ENCODE data around the gene ACOX3. TPM values are rescaled to one million over a fixed set of nuclear protein-coding genes. Genes with fewer than 3 reads are reported as not detected.
"Not testable (repeated sequence)": the region's sequence is repeated elsewhere in the genome, so short reads cannot be mapped to it uniquely, and the experiment has no call there.

Gene ACOX3
- 10 to 100 TPM; 32.0 to 77.2 (median 43.8) TPM for total RNA-seq

DNA sequence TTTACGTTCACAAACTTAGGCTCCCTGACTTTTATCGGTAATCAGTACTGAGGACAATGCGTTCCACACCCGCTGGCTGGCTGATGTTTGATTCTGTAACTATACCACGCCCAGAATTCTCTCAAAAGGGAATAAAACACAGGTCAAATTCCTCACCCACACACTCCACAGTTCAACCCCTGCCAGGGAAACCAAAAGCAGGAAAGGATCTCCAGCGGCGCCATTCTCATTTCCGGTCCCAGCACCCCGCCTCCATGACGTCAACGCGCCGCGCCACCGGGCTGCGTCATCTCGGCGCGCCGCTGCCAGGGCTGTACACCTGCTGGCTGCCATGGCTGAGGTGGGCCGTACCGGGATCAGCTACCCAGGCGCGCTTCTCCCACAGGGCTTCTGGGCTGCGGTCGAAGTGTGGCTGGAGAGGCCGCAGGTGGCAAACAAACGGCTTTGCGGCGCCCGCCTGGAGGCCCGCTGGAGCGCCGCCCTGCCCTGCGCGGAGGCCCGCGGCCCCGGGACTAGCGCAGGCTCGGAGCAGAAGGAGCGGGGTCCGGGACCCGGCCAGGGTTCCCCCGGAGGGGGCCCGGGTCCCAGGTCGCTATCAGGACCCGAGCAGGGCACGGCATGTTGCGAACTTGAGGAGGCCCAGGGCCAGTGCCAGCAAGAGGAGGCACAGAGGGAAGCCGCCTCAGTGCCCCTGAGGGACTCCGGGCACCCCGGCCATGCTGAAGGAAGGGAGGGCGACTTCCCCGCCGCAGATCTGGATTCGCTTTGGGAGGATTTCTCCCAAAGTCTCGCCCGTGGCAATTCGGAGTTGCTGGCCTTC lies at the start of gene ACOX3, which contains the start of gene TRMT44:
Gene ACOX3, minus strand, starts transcription at position 232 of the 820 bp plus-strand sequence. CDS start 24,202 bp downstream, outside the sequence.
Gene TRMT44, plus strand, starts transcription at position 286 of the 820 bp plus-strand sequence. Its CDS starts 46 bp downstream, at position 332.
- no peaks in the 10 kb centered on the region for H3K27me3 ChIP-seq
- peak within 1 kb of the TSS; percentile 90 to 99 (median 94) for H3K4me3 ChIP-seq
- H3K36me3 ChIP-seq = peaks cover 0 to 13% (median 0%) of the 10 kb centered on the region in 4 donors
- TF ChIP-seq POLR2A (IDR thresholded peaks at IDR 0.05; ENCODE audit: low read depth) (peak; percentile 58), CTCF (IDR thresholded peaks at IDR 0.05) (peak in 1 of 3 experiments; percentile 26), POLR2AphosphoS5 (IDR thresholded peaks at IDR 0.05) (peak; percentile 95 to 98), EP300 (IDR thresholded peaks at IDR 0.05) (no peak)
- DNase-seq (ENCODE audit: extremely low spot score) = peak; percentile 98
- intact Hi-C loops (cut with DNase I) = no loop called here
- peaks cover 58 to 74% (median 72%) of the 10 kb centered on the region in 4 donors for H3K4me1 ChIP-seq
- 0% methylated on average over 8 of the region's 60 CpGs for WGBS
- no peaks in the 10 kb centered on the region for H3K9me3 ChIP-seq
- peak within 1 kb of the TSS; percentile 89 to 93 (median 92) for H3K27ac ChIP-seq (replicated peaks in 1 of 4)

DNA sequence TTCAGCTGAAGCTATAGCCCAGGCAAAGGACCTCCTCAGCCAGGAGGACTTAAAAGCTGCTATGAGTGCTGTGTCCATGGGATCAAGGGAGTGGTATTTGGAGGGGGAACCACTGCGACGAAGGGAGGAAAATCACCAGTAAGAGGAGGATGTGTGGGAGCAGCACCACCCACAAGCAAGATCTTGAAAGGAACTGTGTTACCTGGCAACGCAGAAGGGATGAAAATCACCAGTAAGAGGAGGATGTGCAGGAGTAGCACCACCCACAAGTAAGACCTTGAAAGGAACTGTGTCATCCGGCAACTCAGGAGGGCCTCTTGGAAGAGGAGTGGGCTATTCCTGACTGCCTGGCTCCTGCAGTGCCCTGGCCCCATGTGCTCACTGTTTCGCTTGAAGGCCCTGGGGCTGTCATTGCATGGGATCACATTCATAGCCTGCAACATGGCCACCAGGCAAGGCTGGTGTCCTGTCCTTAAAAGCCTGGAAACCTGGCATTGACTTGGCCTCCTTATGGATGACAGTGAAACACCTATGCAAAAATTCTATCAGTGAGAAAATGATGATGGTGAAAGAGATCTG lies 48.4 kb upstream of the ACOX3 start:
- no peak overlapping the region for H3K27ac ChIP-seq (replicated peaks in 1 of 4)
- no peak for TF ChIP-seq EP300 (IDR thresholded peaks at IDR 0.05)
- TF ChIP-seq POLR2A (IDR thresholded peaks at IDR 0.05; ENCODE audit: low read depth) = no peak
- TF ChIP-seq CTCF (IDR thresholded peaks at IDR 0.05) = no peak
- no peak for TF ChIP-seq POLR2AphosphoS5 (IDR thresholded peaks at IDR 0.05)
- H3K4me1 ChIP-seq = no peaks in the 10 kb centered on the region
- intact Hi-C loops (cut with DNase I) = no loop called here
- H3K27me3 ChIP-seq = no peaks in the 10 kb centered on the region
- H3K4me3 ChIP-seq = no peak overlapping the region
- WGBS = 91% methylated on average over 5 of the region's 5 CpGs
- H3K36me3 ChIP-seq = no peaks in the 10 kb centered on the region
- DNase-seq (ENCODE audit: extremely low spot score) = no peak
- no peaks in the 10 kb centered on the region for H3K9me3 ChIP-seq

- H3K4me3 ChIP-seq; DNase-seq (ENCODE audit: extremely low spot score); H3K27me3 ChIP-seq; H3K36me3 ChIP-seq; intact Hi-C loops (cut with DNase I); H3K9me3 ChIP-seq; H3K27ac ChIP-seq (replicated peaks in 1 of 4); H3K4me1 ChIP-seq: not testable (repeated sequence)
- 61% methylated on average over 9 of the region's 9 CpGs for WGBS
Observed at GRCh38 chr4:8486643-8487042, 46.1 kb upstream of the ACOX3 start.

DNA sequence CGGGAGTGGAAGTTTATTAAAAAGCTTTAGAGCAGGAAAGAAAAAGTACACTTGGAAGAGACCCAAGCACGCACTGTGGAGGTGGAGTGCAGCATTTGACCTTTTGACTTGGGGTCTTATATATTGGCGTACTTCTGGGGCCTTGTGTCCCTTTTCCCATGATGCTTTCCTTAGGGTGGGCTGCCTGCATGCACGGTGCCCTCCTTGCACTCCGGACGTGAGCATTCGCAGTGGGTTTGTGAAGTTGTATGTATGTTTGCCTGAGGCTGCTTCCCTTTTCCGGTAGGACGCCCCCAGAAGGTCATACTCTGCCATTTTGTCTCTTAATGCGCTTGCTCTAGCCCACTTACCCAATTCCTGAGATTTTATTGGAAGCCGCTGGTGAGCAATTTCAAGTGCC lies 39.7 kb upstream of the ACOX3 start:
- no peaks in the 10 kb centered on the region for H3K9me3 ChIP-seq
- H3K27ac ChIP-seq (replicated peaks in 1 of 4) = no peak overlapping the region
- H3K4me1 ChIP-seq = no peaks in the 10 kb centered on the region
- TF ChIP-seq EP300 (IDR thresholded peaks at IDR 0.05) = no peak
- TF ChIP-seq POLR2A (IDR thresholded peaks at IDR 0.05; ENCODE audit: low read depth) = no peak
- no peak for TF ChIP-seq POLR2AphosphoS5 (IDR thresholded peaks at IDR 0.05)
- no peak for TF ChIP-seq CTCF (IDR thresholded peaks at IDR 0.05)
- no peak overlapping the region for H3K4me3 ChIP-seq
- peaks cover 18 to 43% (median 30%) of the 10 kb centered on the region in 4 donors for H3K36me3 ChIP-seq
- H3K27me3 ChIP-seq = no peaks in the 10 kb centered on the region
- 86% methylated on average over 11 of the region's 11 CpGs for WGBS
- intact Hi-C loops (cut with DNase I) = no loop called here
- DNase-seq (ENCODE audit: extremely low spot score) = no peak

Measured in esophagus muscularis mucosa (tissue), 4 donors.